ENCODE results near the gene ADAMTS8. TPM values are rescaled to one million over a fixed set of nuclear protein-coding genes. Genes with fewer than 3 reads are reported as not detected.
A peak's percentile ranks its signal among the peaks of the same experiment; 100 is the strongest.

Gene ADAMTS8
- polyA plus RNA-seq, 1 donor from 2014 or later = not detected

- peaks cover 4% of the 10 kb centered on the region for H3K36me3 Mint-ChIP-seq
- H3K27ac Mint-ChIP-seq = no peak overlapping the region
- H3K4me3 Mint-ChIP-seq = no peak overlapping the region
- peaks cover 16% of the 10 kb centered on the region for H3K27me3 Mint-ChIP-seq
- no peaks in the 10 kb centered on the region for H3K4me1 Mint-ChIP-seq
- no peaks in the 10 kb centered on the region for H3K9me3 Mint-ChIP-seq
Observed at GRCh38 chr11:130408901-130409300, 19.5 kb downstream of the ADAMTS8 start.

GRCh38 chr11:130408401-130408890 is 20.0 kb downstream of the ADAMTS8 start:
- Mint-ChIP-seq H3K27me3 (peaks cover 15% of the 10 kb centered on the region), H3K36me3 (peaks cover 4% of the 10 kb centered on the region), H3K4me1 (no peaks in the 10 kb centered on the region), H3K4me3 (no peak overlapping the region), H3K9me3 (no peaks in the 10 kb centered on the region), H3K27ac (no peak overlapping the region)

- Mint-ChIP-seq H3K27ac (peak overlapping the region in 1 of 3 donors; percentile 80), H3K36me3 (peaks cover 4% of the 10 kb centered on the region), H3K9me3 (no peaks in the 10 kb centered on the region), H3K4me3 (no peak overlapping the region), H3K4me1 (no peaks in the 10 kb centered on the region), H3K27me3 (peaks cover 15% of the 10 kb centered on the region)
Observed at GRCh38 chr11:130407978-130408377, 20.4 kb downstream of the ADAMTS8 start.

GRCh38 chr11:130405428-130405827 is 23.0 kb downstream of the ADAMTS8 start:
- Mint-ChIP-seq H3K27ac (no peak overlapping the region), H3K4me1 (peaks cover 0 to 9% (median 8%) of the 10 kb centered on the region in 3 donors), H3K36me3 (peaks cover 2% of the 10 kb centered on the region), H3K27me3 (peaks cover 17% of the 10 kb centered on the region), H3K9me3 (no peaks in the 10 kb centered on the region), H3K4me3 (no peak overlapping the region)

GRCh38 chr11:130404727-130405126 is 23.7 kb downstream of the ADAMTS8 start:
- H3K27me3 Mint-ChIP-seq = peaks cover 20% of the 10 kb centered on the region
- H3K9me3 Mint-ChIP-seq = no peaks in the 10 kb centered on the region

GRCh38 chr11:130403967-130404366 is 24.4 kb downstream of the ADAMTS8 start:
- H3K27ac Mint-ChIP-seq = no peak overlapping the region
- H3K27me3 Mint-ChIP-seq = peaks cover 18% of the 10 kb centered on the region
- H3K36me3 Mint-ChIP-seq = peaks cover 2% of the 10 kb centered on the region
- no peak overlapping the region for H3K4me3 Mint-ChIP-seq
- H3K4me1 Mint-ChIP-seq = peaks cover 0 to 9% (median 9%) of the 10 kb centered on the region in 3 donors
- H3K9me3 Mint-ChIP-seq = no peaks in the 10 kb centered on the region

More at GRCh38 chr11:130404727-130405126, 23.7 kb downstream of the ADAMTS8 start:
- H3K4me3 Mint-ChIP-seq = peak overlapping the region in 1 of 4 donors; percentile 37
- H3K36me3 Mint-ChIP-seq = peaks cover 2% of the 10 kb centered on the region
- no peak overlapping the region for H3K27ac Mint-ChIP-seq
- peaks cover 0 to 9% (median 9%) of the 10 kb centered on the region in 3 donors for H3K4me1 Mint-ChIP-seq

GRCh38 chr11:130403271-130403804 is 25.1 kb downstream of the ADAMTS8 start:
- Mint-ChIP-seq H3K9me3 (no peaks in the 10 kb centered on the region), H3K4me1 (peaks cover 0 to 9% (median 9%) of the 10 kb centered on the region in 3 donors), H3K27me3 (peaks cover 16% of the 10 kb centered on the region), H3K27ac (peak overlapping the region in 1 of 3 donors; percentile 27), H3K36me3 (peaks cover 2% of the 10 kb centered on the region), H3K4me3 (no peak overlapping the region)

- Mint-ChIP-seq H3K27me3 (peaks cover 13% of the 10 kb centered on the region), H3K36me3 (peaks cover 2% of the 10 kb centered on the region), H3K27ac (no peak overlapping the region), H3K4me1 (peaks cover 0 to 12% (median 9%) of the 10 kb centered on the region in 3 donors), H3K9me3 (no peaks in the 10 kb centered on the region), H3K4me3 (no peak overlapping the region)
Observed at GRCh38 chr11:130402570-130402969, 25.8 kb downstream of the ADAMTS8 start.

- peaks cover 3% of the 10 kb centered on the region for H3K36me3 Mint-ChIP-seq
Observed at GRCh38 chr11:130400781-130401483, 27.5 kb downstream of the ADAMTS8 start.

GRCh38 chr11:130399196-130399595 is 29.2 kb downstream of the ADAMTS8 start:
- peaks cover 1% of the 10 kb centered on the region for H3K36me3 Mint-ChIP-seq
- H3K9me3 Mint-ChIP-seq = no peaks in the 10 kb centered on the region
- peaks cover 0 to 12% (median 9%) of the 10 kb centered on the region in 3 donors for H3K4me1 Mint-ChIP-seq
- no peak overlapping the region for H3K4me3 Mint-ChIP-seq
- peaks cover 17% of the 10 kb centered on the region for H3K27me3 Mint-ChIP-seq
- H3K27ac Mint-ChIP-seq = peak overlapping the region in 1 of 3 donors; percentile 57

More at GRCh38 chr11:130400781-130401483, 27.5 kb downstream of the ADAMTS8 start:
- H3K4me3 Mint-ChIP-seq = peak overlapping the region in 1 of 4 donors; percentile 39
- peak overlapping the region in 1 of 3 donors; percentile 39 for H3K27ac Mint-ChIP-seq
- H3K4me1 Mint-ChIP-seq = peaks cover 0 to 12% (median 9%) of the 10 kb centered on the region in 3 donors
- H3K9me3 Mint-ChIP-seq = no peaks in the 10 kb centered on the region
- peaks cover 14% of the 10 kb centered on the region for H3K27me3 Mint-ChIP-seq

GRCh38 chr11:130397780-130398179 is 30.6 kb downstream of the ADAMTS8 start:
- Mint-ChIP-seq H3K27ac (peak overlapping the region in 1 of 3 donors; percentile 40), H3K9me3 (no peaks in the 10 kb centered on the region), H3K4me1 (peaks cover 0 to 12% (median 9%) of the 10 kb centered on the region in 3 donors), H3K27me3 (peaks cover 13% of the 10 kb centered on the region), H3K36me3 (peaks cover 1% of the 10 kb centered on the region), H3K4me3 (peak overlapping the region in 1 of 4 donors; percentile 13)

GRCh38 chr11:130396965-130397364 is 31.4 kb downstream of the ADAMTS8 start:
- Mint-ChIP-seq H3K27me3 (peaks cover 15% of the 10 kb centered on the region), H3K27ac (no peak overlapping the region), H3K36me3 (peaks cover 4% of the 10 kb centered on the region)

GRCh38 chr11:130394615-130395014 is 33.8 kb downstream of the ADAMTS8 start:
- Mint-ChIP-seq H3K4me1 (peaks cover 0 to 4% (median 2%) of the 10 kb centered on the region in 3 donors), H3K4me3 (no peak overlapping the region), H3K27me3 (peaks cover 13% of the 10 kb centered on the region)

More at GRCh38 chr11:130396965-130397364, 31.4 kb downstream of the ADAMTS8 start:
- Mint-ChIP-seq H3K4me3 (no peak overlapping the region), H3K9me3 (no peaks in the 10 kb centered on the region), H3K4me1 (peaks cover 0 to 12% (median 9%) of the 10 kb centered on the region in 3 donors)

GRCh38 chr11:130391711-130392110 is 36.7 kb downstream of the ADAMTS8 start:
- Mint-ChIP-seq H3K9me3 (no peaks in the 10 kb centered on the region), H3K27ac (no peak overlapping the region), H3K36me3 (peaks cover 6% of the 10 kb centered on the region), H3K27me3 (peaks cover 21% of the 10 kb centered on the region), H3K4me1 (peaks cover 0 to 13% (median 4%) of the 10 kb centered on the region in 3 donors), H3K4me3 (no peak overlapping the region)

More at GRCh38 chr11:130394615-130395014, 33.8 kb downstream of the ADAMTS8 start:
- H3K36me3 Mint-ChIP-seq = peaks cover 5% of the 10 kb centered on the region
- H3K9me3 Mint-ChIP-seq = no peaks in the 10 kb centered on the region
- no peak overlapping the region for H3K27ac Mint-ChIP-seq

- Mint-ChIP-seq H3K36me3 (peaks cover 5% of the 10 kb centered on the region), H3K4me3 (peak overlapping the region in 2 of 4 donors; percentile 74 to 77), H3K27me3 (peaks cover 18% of the 10 kb centered on the region)
Observed at GRCh38 chr11:130390071-130390758, 38.2 kb downstream of the ADAMTS8 start.

More at GRCh38 chr11:130390071-130390758, 38.2 kb downstream of the ADAMTS8 start:
- peak overlapping the region in 1 of 3 donors; percentile 8 for H3K27ac Mint-ChIP-seq
- peaks cover 0 to 13% (median 4%) of the 10 kb centered on the region in 3 donors for H3K4me1 Mint-ChIP-seq
- no peaks in the 10 kb centered on the region for H3K9me3 Mint-ChIP-seq
